ENCODE results near the gene HBG2. TPM values are rescaled to one million over a fixed set of nuclear protein-coding genes. Genes with fewer than 3 reads are reported as not detected.

HBG2 gene
- not detected in 2 replicates for total RNA-seq

DNA sequence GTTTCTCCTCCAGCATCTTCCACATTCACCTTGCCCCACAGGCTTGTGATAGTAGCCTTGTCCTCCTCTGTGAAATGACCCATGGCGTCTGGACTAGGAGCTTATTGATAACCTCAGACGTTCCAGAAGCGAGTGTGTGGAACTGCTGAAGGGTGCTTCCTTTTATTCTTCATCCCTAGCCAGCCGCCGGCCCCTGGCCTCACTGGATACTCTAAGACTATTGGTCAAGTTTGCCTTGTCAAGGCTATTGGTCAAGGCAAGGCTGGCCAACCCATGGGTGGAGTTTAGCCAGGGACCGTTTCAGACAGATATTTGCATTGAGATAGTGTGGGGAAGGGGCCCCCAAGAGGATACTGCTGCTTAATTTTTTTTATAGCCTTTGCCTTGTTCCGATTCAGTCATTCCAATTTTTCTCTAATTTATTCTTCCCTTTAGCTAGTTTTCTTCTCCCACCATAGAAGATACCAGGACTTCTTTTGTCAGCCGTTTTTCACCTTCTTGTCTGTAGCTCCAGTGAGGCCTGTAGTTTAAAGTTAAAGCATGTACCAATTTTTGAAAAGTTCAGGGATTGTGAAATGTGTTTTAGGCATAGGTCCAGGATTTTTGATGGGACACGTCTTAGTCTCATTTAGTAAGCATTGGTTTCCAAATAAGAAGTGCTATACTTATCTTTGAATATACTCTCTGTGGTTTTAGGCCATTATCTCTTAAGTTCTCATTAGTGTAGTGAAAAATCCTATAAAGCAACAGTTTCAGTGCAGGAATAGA is at the start of gene HBG2:
Gene HBG2, minus strand, starts transcription at position 136 of the 768 bp plus-strand sequence. Its CDS starts 53 bp downstream, at position 83.

DNA sequence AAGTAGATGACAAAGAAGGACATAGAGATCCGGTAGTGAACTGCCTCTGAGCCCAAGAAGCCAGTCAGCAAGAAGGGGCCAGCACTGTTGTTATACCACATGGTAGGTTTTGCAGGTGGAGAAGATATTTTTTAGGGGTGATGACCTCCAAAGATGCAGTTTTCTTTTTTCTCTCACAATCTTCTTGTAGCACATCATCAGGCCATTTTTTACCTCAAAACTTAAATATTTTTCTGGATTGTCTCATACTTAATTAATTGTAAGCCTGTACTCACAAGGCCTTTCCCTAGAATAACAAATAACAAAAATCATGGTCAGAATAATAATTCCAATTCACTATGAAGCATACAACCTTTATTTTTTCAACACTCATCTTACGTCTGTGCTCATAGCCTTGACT is 47.3 kb upstream of the HBG2 start, which contains the start of gene OR51B4:
Gene OR51B4, minus strand, starts transcription at position 101 of the 400 bp plus-strand sequence. Its CDS starts 0 bp downstream, at position 101.

DNA sequence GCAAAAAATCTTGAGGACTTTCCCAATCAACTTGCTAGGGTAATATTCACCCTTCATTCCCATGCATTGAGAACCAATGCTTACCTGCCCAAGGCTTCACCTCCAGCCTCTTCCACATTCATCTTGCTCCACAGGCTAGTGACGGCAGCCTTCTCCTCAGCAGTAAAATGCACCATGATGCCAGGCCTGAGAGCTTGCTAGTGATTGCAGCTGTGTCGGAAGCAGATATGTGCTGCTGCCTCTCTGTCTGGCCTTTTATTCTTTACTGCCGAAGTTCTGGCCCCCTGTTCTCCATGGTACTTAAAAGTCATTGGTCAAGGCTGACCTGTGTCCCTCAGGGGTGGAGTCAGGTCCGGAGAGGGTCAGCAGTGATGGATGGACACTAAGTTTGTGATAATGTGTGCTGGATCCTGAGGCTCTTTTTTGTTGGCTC is 15.2 kb upstream of the HBG2 start, which contains the start of gene HBE1:
Gene HBE1, minus strand, starts transcription at position 231 of the 433 bp plus-strand sequence. Its CDS starts 55 bp downstream, at position 176.

DNA sequence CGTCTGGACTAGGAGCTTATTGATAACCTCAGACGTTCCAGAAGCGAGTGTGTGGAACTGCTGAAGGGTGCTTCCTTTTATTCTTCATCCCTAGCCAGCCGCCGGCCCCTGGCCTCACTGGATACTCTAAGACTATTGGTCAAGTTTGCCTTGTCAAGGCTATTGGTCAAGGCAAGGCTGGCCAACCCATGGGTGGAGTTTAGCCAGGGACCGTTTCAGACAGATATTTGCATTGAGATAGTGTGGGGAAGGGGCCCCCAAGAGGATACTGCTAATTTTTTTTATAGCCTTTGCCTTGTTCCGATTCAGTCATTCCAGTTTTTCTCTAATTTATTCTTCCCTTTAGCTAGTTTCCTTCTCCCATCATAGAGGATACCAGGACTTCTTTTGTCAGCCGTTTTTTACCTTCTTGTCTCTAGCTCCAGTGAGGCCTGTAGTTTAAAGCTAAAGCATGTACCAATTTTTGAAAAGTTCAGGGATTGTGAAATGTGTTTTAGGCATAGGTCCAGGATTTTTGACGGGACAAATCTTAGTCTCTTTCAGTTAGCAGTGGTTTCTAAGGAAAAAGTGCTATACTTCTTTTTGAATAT is 4.7 kb downstream of the HBG2 start, which contains the start of gene HBG1:
Gene HBG1, minus strand, starts transcription at position 51 of the 590 bp plus-strand sequence. CDS start 53 bp downstream, outside the sequence.

DNA sequence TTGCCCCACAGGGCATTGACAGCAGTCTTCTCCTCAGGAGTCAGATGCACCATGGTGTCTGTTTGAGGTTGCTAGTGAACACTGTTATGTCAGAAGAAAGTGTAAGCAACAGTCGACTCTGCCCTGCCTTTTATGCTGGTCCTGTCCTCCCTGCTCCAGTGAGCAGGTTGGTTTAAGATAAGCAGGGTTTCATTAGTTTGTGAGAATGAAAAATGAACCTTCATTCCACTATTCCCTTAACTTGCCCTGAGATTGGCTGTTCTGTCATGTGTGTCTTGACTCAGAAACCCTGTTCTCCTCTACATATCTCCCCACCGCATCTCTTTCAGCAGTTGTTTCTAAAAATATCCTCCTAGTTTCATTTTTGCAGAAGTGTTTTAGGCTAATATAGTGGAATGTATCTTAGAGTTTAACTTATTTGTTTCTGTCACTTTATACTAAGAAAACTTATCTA is 20.2 kb downstream of the HBG2 start, which contains the start of gene HBD:
Gene HBD, minus strand, starts transcription at position 103 of the 454 bp plus-strand sequence. Its CDS starts 50 bp downstream, at position 53.

DNA sequence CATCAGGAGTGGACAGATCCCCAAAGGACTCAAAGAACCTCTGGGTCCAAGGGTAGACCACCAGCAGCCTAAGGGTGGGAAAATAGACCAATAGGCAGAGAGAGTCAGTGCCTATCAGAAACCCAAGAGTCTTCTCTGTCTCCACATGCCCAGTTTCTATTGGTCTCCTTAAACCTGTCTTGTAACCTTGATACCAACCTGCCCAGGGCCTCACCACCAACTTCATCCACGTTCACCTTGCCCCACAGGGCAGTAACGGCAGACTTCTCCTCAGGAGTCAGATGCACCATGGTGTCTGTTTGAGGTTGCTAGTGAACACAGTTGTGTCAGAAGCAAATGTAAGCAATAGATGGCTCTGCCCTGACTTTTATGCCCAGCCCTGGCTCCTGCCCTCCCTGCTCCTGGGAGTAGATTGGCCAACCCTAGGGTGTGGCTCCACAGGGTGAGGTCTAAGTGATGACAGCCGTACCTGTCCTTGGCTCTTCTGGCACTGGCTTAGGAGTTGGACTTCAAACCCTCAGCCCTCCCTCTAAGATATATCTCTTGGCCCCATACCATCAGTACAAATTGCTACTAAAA is 27.8 kb downstream of the HBG2 start, which contains the start of gene HBB:
Gene HBB, minus strand, starts transcription at position 340 of the 579 bp plus-strand sequence. Its CDS starts 50 bp downstream, at position 290.

Other genes starting within 250 kb of the HBG2 start
- gene OR52J3, start 208.3 kb downstream of the HBG2 start, total RNA-seq, result not detected in 2 replicates
- not detected in 2 replicates for gene OR52E2, start 195.2 kb downstream of the HBG2 start, total RNA-seq
- not detected in 2 replicates for gene OR52E1, start 185.2 kb downstream of the HBG2 start, total RNA-seq
- not detected in 2 replicates for gene OR52A5, start 116.4 kb downstream of the HBG2 start, total RNA-seq
- gene OR52A1, start 100.0 kb downstream of the HBG2 start, total RNA-seq, result not detected in 2 replicates
- not detected in 2 replicates for gene OR51V1, start 54.1 kb downstream of the HBG2 start, total RNA-seq
- gene HBB, start 27.7 kb downstream of the HBG2 start, total RNA-seq, result not detected in 2 replicates
- not detected in 2 replicates for gene HBD, start 20.3 kb downstream of the HBG2 start, total RNA-seq
- gene HBG1, start 4.9 kb downstream of the HBG2 start, total RNA-seq, result not detected in 2 replicates
- gene HBE1, start 15.2 kb upstream of the HBG2 start, total RNA-seq, result 0.39 TPM in 1 of 2 replicates, not detected in the other
- not detected in 2 replicates for gene OR51B4, start 47.2 kb upstream of the HBG2 start, total RNA-seq
- gene OR51B2, start 69.5 kb upstream of the HBG2 start, total RNA-seq, result not detected in 2 replicates
- gene OR51B5, start 88.7 kb upstream of the HBG2 start, total RNA-seq, result 0.22 TPM in 1 of 2 replicates, not detected in the other
- gene OR51B6, start 96.7 kb upstream of the HBG2 start, total RNA-seq, result not detected in 2 replicates
- not detected in 2 replicates for gene OR51M1, start 129.0 kb upstream of the HBG2 start, total RNA-seq
- not detected in 2 replicates for gene OR51Q1, start 167.3 kb upstream of the HBG2 start, total RNA-seq
- gene OR51I1, start 186.7 kb upstream of the HBG2 start, total RNA-seq, result not detected in 2 replicates
- not detected in 2 replicates for gene OR51I2, start 194.5 kb upstream of the HBG2 start, total RNA-seq
- not detected in 2 replicates for gene OR52D1, start 233.9 kb upstream of the HBG2 start, total RNA-seq

All from placental epithelial cell (primary cell).